ENCODE data around the gene ABCB11.
"Not testable (repeated sequence)": the region's sequence is repeated elsewhere in the genome, so short reads cannot be mapped to it uniquely, and the experiment has no call there.

The ABCB11 gene

DNA sequence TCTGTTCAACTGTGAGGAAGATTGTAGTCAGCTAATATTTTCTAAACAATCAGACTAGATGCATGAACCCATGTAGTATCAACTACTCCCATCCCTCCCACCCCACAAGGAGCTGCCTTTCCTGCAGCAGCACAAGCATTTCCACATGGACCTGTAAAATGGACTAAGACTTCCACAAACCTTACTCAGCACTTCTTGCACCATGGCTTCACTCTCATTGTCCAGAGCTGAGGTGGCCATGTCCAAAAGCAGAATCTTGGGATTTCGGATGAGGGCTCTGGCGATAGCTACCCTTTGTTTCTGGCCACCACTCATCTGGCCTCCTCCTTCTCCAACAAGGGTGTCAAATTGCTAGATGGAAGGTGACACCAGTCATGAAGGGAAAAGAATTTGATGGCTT is 61.3 kb downstream of the ABCB11 start:
- DNase-seq, result no peak

DNA sequence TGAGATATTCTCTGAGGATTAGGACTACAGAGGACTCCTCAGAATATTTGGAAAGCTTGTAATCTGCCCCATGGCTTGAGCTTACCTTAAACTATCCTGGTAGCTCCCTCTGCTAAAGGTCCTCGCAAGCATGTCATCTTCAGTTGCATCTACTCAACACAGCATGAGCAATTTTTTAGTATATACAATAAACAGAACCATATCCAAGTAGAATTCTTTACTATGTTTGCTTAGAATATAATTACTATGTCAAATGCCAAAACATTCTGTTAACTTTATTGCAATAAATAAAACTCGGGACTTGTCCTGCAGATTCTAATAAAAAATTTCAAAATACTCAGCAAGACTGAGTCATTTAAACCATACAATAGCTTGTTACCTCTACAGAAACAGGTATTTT is 62.8 kb downstream of the ABCB11 start:
- no peak for DNase-seq

DNA sequence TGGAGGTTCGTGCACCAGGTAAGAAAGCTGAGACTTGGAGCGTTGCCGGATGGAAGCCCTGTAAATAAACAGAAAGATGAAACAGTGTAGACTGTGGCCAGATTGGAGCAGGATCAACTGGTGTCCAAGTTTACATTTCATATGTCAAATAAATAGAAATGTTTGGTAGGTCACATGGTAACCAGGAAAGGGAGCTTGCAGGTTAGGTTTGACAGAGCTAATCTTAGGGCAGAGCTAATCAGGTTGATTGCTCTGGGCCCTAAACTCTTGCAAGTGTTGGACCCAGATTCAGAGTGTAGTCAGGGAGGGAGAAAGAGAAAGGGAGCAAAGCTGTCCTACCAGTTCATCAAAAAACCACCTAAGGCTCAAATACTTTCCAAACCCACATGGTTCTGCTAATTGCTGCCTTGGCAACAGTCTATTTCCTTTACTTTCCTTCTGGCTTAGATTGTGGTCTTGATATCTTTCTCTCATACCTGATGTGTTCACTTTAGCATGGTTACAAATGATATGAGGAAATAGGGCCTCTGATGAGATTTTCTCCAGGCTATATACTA is 66.8 kb downstream of the ABCB11 start:
- no peak for DNase-seq

DNA sequence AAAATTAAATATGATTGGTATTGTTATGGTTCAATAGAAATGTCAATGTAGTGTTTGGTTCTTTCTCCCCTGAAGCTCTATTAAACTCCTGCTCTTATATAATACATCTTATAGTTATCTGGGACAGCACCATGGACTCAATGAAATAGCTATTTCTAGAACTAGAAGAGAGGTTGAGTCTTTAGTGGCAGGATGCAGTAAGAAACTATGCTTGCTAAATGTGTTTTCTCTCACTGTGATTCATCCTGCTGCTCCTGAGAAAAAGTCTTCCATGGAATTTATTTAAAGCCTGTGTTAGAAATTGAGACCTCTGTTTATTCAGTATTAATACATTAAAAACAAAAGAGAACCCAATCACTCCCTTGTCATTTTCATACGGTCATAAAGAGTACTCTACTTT is 68.5 kb downstream of the ABCB11 start:
- DNase-seq, result no peak

DNA sequence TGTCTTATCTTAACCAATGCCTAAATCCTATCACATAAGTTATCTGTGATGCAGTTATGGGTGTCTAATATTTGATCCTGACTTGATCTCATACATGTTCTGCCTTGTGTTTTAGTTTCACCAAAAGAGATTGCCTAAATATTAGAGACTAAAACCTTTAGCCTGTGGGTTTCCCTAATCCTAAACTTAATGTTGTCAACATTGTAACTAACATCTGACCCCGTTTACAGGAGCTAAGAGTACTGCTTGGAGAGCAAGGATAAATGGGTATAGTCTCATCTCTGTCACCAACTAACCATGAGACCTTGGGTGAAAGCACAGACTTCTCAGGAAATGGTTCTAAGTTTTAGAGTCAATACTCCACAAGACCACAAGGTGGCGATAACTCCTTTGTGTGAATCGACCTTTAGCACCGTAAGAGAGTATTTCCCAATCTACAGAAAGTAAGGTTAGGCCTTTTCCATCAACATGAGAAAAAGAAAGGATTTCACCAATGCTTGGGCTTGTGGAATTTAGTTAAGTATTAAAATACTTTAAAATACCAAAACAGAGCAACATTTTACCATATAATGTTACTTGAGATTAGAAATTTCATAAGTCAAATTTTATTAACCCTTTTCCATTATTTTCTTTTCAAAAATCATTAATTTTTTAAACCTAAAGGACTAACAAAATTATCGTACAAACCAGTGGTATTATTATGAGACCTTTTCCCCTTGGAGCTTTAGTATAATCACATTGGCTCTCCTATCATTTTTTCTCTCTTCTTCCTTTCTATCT is 69.5 kb downstream of the ABCB11 start:
- peak in 1 of 2 donors; percentile 57 for DNase-seq

DNA sequence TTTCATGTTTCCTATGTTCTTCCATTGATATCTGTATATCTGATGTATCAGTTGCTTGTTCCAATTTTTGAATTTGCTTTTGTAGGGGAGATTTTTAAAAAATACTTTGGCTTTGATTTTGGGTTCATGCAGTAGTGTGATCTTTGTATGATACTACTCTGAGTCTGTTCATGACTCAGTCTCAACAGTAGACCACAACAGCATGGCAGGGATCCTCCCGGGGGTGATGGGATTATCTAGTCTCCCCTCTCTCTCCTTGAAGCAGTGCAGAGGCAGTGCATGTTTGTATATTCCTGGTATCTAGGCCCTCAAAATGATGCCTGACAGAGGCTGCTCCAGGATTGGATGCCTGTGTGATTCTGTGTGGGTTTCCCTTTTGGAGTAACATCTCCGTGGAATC is 74.7 kb downstream of the ABCB11 start:
- DNase-seq, result no peak

DNA sequence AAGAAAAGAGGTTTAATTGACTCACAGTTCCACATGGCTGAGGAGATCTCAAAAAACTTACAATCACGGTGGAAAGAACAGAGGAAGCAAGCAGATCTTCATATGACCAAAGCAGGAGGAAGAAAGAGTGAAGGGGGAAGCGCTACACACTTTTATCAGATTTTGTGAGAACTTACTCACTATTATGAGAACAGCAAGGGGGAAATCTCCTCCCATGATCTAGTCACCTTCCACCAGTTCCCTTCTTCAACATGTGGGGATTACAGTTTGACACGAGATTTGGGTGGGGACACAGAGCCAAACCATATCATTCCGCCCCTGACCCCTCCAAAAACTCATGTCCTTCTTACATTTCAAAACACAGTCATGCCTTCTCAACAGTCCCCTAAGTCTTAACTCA is 75.8 kb downstream of the ABCB11 start:
- no peak for DNase-seq

DNA sequence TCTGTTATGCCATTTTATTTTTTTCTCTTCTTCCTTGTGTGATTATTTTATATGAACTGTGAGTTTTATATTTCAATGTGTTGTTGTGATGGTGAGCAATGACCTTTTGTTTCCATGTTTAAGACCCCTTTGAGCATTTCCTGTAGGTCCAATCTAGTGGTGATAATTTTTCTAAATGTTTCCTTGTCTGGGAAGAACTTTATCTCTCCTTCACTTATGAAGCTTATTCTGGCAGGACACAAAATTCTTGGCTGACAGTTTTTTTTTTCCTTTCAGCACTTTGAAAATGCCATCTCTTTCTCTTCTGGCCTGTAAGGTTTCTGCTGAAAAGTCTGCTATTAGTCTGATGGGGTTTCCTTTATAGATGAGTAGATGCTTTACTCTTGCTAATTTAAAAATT is 76.9 kb downstream of the ABCB11 start:
- no peak for DNase-seq

DNA sequence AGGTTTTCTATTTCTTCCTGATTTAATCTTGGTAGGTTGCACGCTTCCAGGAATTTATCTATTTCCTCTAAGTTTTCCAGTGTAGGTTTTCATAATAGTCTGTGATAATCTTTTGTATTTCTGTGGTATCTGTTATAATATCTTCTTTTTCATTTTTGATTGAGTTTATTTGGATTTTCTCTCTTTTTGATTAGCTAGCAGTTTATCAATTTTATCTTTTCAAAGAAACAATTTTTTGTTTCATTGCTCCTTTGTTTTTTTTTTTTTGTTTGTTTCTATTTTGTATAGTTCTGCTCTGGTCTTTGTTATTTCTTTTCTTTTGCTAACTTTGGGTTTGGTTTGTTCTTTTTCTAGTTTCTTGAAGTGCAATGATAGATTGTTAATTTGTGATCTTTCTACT is 78.7 kb downstream of the ABCB11 start:
- no peak for DNase-seq

DNA sequence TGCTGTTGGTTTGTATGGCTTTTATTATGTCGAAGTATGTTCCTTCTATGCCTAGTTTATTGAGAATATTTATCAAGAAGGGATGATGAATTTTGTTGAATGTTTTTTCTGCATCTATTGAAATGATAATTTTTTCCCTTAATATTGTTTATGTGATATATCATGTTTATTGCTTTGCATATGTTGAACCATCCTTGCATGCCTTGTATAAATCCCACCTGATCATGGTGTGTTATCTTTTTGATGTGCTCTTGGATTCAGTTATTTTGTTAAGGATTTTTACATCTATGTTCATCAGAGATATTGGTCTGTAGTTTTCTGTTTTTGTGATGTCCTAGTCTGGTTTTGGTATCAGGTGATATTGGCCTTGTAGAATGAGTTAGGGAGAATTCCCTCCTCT is 79.3 kb downstream of the ABCB11 start:
- no peak for DNase-seq

DNA sequence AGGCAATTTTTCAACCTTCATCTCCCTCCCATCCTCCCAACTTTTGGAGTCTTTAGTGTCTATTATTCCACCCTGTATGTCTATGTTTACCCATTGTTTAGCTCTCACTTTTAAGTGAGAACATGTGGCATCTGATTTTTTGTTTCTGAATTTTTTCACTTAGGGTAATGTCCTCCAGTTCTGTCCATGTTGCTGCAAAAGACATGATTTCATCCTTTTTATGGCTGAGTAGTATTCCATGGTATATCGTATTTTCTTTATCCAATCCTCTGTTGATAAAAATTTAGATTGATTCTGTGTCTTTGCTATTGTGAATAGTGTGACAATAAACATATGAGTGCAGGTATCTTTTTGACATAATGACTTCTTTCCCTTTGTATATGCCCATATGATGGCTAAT is 81.8 kb downstream of the ABCB11 start:
- no peak for DNase-seq

DNA sequence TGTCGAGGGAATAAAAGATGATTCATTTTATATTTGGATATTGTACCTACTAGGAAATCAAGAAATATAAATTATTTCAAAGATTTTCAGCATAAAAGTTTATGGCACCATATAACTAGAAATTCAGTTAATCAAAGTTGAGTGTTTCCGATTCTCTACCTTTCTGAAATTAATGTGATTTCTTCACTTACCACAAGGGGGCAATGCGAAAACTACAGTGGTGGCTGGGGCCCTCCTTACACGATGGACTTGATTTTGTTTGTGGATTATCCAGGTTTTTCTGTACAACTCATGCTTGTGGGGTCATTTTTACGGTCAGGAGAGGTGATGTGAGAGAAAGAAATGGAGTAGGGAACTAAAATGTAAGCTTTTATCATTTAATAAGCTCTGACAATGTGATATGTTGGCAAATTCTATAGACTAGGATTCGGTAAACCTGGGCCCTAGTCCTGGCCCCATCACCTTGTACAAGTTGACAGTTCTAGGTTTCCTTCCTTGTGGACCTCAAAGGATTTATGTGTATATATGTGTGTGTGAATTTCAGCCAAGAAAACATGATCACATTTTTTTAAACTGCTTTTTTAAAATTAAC is 82.4 kb downstream of the ABCB11 start:
- DNase-seq, result no peak

DNA sequence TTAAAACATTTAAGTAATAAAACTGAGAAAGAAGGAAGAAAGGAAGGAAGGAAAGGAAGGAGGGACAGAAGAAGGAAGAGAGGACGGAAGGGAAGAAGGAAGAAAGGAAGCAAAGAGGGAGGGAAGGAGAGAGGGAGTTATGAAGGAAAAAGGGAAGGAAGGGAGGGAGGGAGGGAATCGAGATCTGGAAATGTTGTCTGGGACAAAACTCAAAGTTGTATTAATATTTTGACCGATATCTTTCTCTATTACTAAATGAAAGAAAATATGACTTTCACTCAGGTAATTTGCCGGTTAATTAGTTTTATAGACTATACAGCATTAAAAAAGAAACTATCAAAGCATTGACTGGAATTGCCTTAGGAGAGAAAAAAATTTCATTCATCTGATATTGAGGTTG is 85.6 kb downstream of the ABCB11 start:
- no peak for DNase-seq

DNA sequence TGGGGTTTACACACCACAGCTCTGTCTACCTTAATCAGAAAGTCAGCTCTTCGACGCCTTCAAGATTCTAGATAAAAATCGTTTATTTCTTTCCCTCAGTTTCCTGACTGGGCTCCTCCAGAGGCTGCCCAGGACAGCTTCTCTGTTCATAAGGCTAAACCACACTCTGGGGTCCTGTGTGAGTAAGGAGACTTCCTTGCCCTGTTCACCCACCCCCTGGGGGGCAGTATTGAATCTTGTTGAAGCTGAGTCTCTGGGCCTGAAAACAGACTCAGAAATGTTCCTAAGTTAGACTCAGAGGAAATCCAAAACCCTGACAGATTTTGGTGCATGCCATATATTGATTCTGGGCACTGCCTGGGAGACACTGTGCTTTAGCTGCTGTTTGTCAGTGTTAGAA is 87.1 kb downstream of the ABCB11 start:
- no peak for DNase-seq

DNA sequence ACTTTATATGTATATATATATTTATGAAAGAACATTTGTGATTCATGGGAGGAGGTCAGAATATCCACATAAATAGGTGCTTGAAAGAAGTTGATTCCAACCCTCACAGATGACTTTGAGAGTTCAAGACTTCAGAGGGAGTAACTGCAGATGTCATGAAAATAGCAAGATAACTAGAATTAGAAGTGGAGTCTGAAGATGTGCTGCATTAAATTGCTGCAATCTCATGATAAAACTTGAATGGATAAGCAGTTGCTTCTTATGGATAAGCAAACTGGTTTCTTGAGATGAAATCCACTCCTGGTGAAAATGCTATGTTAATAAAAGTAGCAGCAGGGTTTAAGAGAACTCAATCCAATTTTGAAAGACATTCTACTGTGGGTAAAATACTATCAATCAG is 89.8 kb downstream of the ABCB11 start:
- DNase-seq, result no peak

DNA sequence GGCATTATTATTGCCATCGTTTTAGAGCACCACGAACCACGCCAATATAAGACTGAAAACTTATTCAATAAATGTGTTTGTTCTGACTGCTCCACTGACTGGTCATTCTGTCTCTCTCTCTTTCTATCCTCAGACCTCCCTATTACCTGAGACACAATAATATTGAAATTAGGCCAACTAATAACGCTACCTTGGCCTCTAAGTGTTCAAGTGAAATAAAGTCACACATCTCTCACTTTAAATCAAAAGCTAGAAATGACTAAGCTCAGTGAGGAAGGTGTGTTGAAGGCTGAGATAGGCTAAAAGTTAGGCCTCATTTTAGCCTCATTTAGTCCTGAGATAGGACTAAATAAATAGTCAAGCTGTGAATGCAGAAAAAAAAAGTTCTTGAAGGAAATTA is 91.2 kb downstream of the ABCB11 start:
- no peak for DNase-seq

DNA sequence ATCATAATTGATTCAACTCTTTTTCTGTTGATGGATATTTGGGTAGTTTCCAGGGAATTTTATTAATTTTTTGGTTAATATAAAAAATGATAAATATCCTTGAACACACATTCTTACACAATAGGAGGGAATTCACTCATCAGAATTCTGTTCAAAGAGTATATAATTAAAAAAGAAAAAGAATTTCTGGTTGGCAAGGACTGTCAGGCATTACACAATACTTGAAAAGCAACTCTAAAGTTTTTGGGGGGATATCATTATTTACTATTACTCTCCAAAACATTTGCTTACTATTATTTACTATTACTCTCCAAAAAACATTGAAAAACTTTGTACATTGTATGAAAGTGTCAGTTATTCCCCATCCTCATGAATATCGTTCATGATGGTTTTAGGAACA is 92.1 kb downstream of the ABCB11 start:
- DNase-seq, result no peak

DNA sequence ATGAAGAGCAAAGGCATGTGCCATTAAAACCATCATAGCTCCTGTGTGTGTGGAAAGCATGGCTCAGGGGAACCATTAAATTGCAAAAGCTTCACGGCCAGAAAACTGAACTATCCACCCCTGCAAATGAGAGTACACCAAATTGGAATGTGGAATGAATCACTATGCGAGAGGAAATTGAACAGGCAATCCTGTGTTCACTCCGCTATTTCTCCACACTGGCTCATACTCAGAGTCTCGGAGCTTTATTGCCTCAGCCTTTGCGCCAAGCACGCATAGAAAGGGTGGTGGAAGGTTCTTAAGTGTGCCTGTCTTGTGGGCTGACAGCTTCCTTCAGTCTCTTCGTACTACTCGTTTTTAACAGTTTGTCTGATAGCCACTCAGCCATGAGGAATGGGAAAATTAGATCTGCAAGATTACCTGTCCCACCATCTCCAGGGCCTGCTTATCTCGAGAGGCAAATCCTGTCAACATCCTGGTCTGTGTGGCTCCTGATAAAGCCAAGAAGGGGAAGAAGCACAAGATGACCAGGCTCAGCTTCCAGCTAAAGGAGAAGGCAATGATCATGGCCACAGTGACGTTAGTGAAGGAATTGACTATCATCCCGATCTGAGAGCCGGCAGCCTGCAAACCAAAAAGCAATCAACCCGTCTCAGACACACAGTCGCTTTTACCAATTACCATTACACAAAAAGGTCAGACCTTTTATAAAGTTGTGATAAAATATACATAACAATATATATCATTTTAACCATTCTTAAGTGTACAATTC is 95.1 kb downstream of the ABCB11 start:
- DNase-seq, result no peak

DNA sequence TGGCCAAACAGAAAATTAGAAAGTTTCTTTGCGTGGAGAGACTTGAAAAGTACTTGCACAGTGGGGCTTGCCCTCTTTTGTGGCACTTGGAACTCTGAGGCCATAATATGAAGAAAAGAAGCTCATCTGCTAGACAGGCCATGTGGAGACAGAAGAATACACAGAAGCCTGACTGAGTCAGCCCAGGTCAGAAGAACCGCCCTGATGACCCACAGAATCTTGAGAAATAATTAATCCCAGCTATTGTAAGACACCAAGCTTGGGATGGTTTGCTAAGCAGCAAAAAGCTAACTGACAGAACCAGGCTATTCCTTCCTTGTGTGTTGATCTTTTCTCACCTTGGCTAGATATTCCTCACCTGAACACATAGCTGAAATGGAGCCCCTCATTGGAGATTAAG is 96.3 kb downstream of the ABCB11 start:
- no peak for DNase-seq

DNA sequence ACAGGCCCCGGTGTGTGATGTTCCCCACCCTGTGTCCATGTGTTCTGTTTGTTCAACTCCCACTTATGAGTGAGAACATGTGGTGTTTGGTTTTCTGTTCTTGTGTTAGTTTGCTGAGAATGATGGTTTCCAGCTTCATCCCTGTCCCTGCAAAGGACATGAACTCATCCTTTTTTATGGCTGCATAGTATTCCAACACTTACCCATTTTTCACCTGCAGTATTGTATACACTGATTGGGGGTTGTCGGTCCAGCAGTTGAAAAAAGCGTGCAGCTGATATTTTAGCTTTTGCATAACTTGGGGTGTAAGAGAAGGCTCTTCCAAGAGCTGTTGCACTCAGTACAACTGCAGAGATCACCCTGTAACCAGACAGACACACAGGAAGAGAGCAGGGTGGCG is 99.0 kb downstream of the ABCB11 start:
- DNase-seq, result not testable (repeated sequence)

DNA sequence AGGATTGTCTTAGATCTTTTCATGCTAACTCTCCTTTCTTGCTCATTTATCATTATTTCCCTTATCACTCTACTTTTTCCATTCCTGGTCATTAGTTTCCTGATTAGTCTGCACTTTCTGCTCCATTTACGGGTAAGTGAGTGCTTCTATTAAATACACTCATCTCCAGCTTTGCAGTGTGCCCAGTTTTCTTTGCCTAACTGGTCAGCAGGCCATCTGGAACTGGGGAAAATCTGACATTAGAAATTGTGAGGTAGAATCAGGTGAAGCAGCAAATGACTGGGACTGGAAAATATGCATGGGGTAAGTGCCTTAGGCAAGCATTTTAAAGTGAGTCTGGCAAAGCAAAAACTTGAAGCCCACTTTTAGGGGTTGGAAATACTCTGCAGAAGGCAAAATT is 100.9 kb downstream of the ABCB11 start:
- no peak for DNase-seq

DNA sequence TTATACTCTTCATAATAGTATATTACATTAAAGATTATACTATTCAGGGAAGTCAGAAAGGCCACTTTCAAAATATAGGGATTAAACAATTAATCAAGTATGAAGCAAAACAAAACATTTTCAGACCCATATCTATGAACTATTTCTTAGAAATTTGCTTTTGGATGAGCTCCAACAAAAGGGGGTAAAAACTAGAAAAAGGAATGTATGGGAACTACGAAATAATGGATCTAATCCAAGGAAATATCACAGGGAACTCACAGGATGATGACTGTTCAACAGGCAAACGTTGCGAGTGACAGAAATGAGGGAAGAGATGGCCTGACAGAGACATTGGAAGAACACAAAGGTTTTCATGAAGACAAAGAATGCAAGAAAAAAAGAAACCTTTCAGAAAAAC is 102.1 kb downstream of the ABCB11 start:
- DNase-seq, result no peak

DNA sequence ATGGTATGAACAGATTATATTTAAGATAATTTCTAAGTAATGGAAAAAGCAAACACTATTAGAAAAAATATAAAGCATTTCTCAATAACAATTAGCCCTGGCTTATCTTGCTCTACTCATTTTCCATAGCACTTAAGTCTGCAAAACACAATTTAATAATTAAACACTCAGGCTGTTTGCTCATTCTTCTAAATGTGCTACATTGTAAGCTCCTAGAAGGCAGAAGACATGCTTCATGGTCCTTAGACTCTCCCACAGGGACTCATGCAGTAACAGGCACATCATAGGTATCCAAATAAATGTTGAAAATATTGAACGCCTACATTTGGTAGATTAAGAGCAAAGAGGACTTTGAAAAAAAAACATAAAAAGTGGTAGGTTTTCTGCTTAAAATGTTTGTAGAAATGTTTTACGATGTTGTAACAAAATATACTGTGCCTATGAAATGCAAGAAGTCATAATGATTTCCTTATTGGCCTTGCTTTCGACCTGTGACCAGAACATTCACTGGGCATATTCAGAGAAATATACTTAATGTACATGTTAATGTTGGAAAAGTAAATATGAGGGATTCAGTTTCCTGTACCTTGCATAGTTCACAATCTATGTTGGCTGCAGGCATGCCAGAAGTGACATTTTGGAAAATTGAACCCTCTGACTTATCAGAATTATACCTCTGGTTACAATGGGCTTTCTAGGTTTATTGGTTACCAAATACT is 102.9 kb downstream of the ABCB11 start:
- DNase-seq, result no peak
